CD4-positive, alpha-beta T cell (primary cell): ENCODE measurements around the gene SPTBN1. TPM values are rescaled to one million over a fixed set of nuclear protein-coding genes. Genes with fewer than 3 reads are reported as not detected.

Experiments
- ATAC-seq: fragments of 200-7000 bp; cut with Tn5 transposase; one replicate; pipeline ENCODE4 v1.10.0; 2022; ENCODE audit warnings: mild to moderate bottlenecking; ENCODE audit not compliant: poor library complexity
- CTCF ChIA-PET: fragments of 350-600 bp; sonication (Branson Sonifier 250); formaldehyde crosslinking; loops from one replicate; lab custom pipeline; 2021; ENCODE audit warnings: antibody characterized with exemption, inconsistent platforms; lab: Charles Lee
- POLR2A ChIA-PET: fragments of 350-600 bp; sonication (Branson Sonifier 250); formaldehyde crosslinking; loops from one replicate; lab custom pipeline; 2021; ENCODE audit warnings: antibody characterized with exemption, inconsistent platforms; lab: Charles Lee
- DNase-seq, 14 experiments: peaks; one replicate each; pipeline ENCODE4 v3.0.0-alpha.2; 2013 to 2020; ENCODE audit warnings: mixed read lengths in 2 of 14
- H3K27ac ChIP-seq, 2 donors: one replicate each; pipeline versions ENCODE4 v1.5.1 to v1.7.0; 2013; ENCODE audit warnings: low read length in 2 of 2, low read depth in 1 of 2, mild to moderate bottlenecking in 1 of 2
- H3K27me3 ChIP-seq, 2 experiments: 1 replicate in 1 of 2; 2 replicates in 1 of 2; pipeline versions ENCODE4 v1.6.1 to v1.7.0; 2013; ENCODE audit warnings: low read length in 2 of 2, control low read depth in 1 of 2, mild to moderate bottlenecking in 1 of 2, moderate library complexity in 1 of 2; ENCODE audit not compliant: insufficient read depth in 2 of 2, control insufficient read depth in 1 of 2
- H3K36me3 ChIP-seq: one replicate; pipeline ENCODE4 v1.6.1; 2013; ENCODE audit warnings: low read length, control low read depth; ENCODE audit not compliant: insufficient read depth
- H3K4me1 ChIP-seq: one replicate; pipeline ENCODE4 v1.6.1; 2013; ENCODE audit warnings: low read length, control low read depth; ENCODE audit not compliant: insufficient read depth
- H3K4me3 ChIP-seq: one replicate; pipeline ENCODE4 v1.5.1; 2013; ENCODE audit warnings: mild to moderate bottlenecking, low read length, moderate library complexity
- H3K9me3 ChIP-seq, 2 experiments: 1 replicate in 1 of 2; 2 replicates in 1 of 2; pipeline versions ENCODE4 v1.6.1 to v1.7.0; 2013; ENCODE audit warnings: low read length in 2 of 2, mild to moderate bottlenecking in 2 of 2, control low read depth in 1 of 2, moderate library complexity in 1 of 2; ENCODE audit not compliant: control insufficient read depth in 1 of 2, insufficient read depth in 1 of 2
- H3K27ac Mint-ChIP-seq: one replicate; pipeline ENCODE4 v1.8.0; 2020; ENCODE audit warnings: mixed read lengths
- H3K27me3 Mint-ChIP-seq: one replicate; pipeline ENCODE4 v1.8.0; 2021; ENCODE audit warnings: mixed read lengths
- H3K36me3 Mint-ChIP-seq: one replicate; pipeline ENCODE4 v1.8.0; 2021; ENCODE audit warnings: low read depth, mixed read lengths
- H3K4me1 Mint-ChIP-seq: one replicate; pipeline ENCODE4 v1.8.0; 2021; ENCODE audit warnings: low read depth, mixed read lengths
- H3K4me3 Mint-ChIP-seq: one replicate; pipeline ENCODE4 v1.8.0; 2020; ENCODE audit warnings: mild to moderate bottlenecking, mixed read lengths
- H3K9me3 Mint-ChIP-seq: one replicate; pipeline ENCODE4 v1.8.0; 2020; ENCODE audit warnings: mixed read lengths
- CTCF ChIP-seq: fragments of 200-600 bp; IDR thresholded peaks from one replicate; pipeline ENCODE4 v1.8.0; 2022; ENCODE audit warnings: antibody characterized with exemption, mild to moderate bottlenecking
- intact Hi-C, 2 experiments: fragments of 100-400 bp; cut with DNase I in 1 of 2; cut with micrococcal nuclease in 1 of 2; formaldehyde crosslinking; loops; one replicate each; pipeline versions ENCODE4 v1.15.1 to v1.9.0; 2023 to 2025; cut with DNase I, micrococcal nuclease
- total RNA-seq, 174 experiments: library from RNA in 2 of 174; stranded (reverse) in 2 of 174; gene quantifications; one replicate each; pipeline ENCODE4 v1.2.3 and lab custom pipeline; 2021 to 2026

Gene SPTBN1
- total RNA-seq, 2 experiments from 2014 or later: 156 to 166 TPM

GRCh38 chr2:54494087-54494486 lies 38.0 kb downstream of the SPTBN1 start:
- Mint-ChIP-seq H3K27me3 (peaks cover 12% of the 10 kb centered on the region), H3K27ac (no peak overlapping the region), H3K4me3 (no peak overlapping the region), H3K36me3 (no peaks in the 10 kb centered on the region), H3K4me1 (no peaks in the 10 kb centered on the region), H3K9me3 (no peaks in the 10 kb centered on the region)
- H3K9me3 ChIP-seq: no peaks in the 10 kb centered on the region
- ChIA-PET CTCF (no interaction called here), POLR2A (interaction anchor here (0.6 kb wide), 1 partner anchor 373 kb away, joined by 3 read pairs; no protein-coding TSS in a partner anchor)
- TF ChIP-seq CTCF: no peak
- no peaks in the 10 kb centered on the region for H3K4me1 ChIP-seq
- ATAC-seq (no peak), DNase-seq (no peak)
- intact Hi-C loops: no loop called here
- no peaks in the 10 kb centered on the region for H3K36me3 ChIP-seq
- H3K27me3 ChIP-seq: peaks cover 2 to 8% of the 10 kb centered on the region in 2 experiments
- H3K4me3 ChIP-seq: no peak overlapping the region
- no peak overlapping the region for H3K27ac ChIP-seq

GRCh38 chr2:54496920-54497319 lies 40.8 kb downstream of the SPTBN1 start:
- Mint-ChIP-seq H3K36me3 (no peaks in the 10 kb centered on the region), H3K27me3 (peaks cover 5% of the 10 kb centered on the region), H3K27ac (no peak overlapping the region), H3K4me3 (no peak overlapping the region), H3K9me3 (no peaks in the 10 kb centered on the region), H3K4me1 (no peaks in the 10 kb centered on the region)
- ChIA-PET CTCF (interaction anchor here (0.6 kb wide), 1 partner anchor 18 kb away, joined by 3 read pairs; no protein-coding TSS in a partner anchor), POLR2A (interaction anchor here (0.6 kb wide), 1 partner anchor 230 kb away, joined by 5 read pairs; no protein-coding TSS in a partner anchor)
- Histone ChIP-seq H3K27me3 (peaks cover 2 to 8% of the 10 kb centered on the region in 2 experiments), H3K9me3 (no peaks in the 10 kb centered on the region), H3K36me3 (no peaks in the 10 kb centered on the region), H3K27ac (no peak overlapping the region), H3K4me3 (no peak overlapping the region), H3K4me1 (no peaks in the 10 kb centered on the region)
- TF ChIP-seq CTCF: no peak
- no peak for ATAC-seq
- intact Hi-C loops: no loop called here
- DNase-seq: no peak

- Mint-ChIP-seq H3K4me1 (no peaks in the 10 kb centered on the region), H3K9me3 (no peaks in the 10 kb centered on the region), H3K4me3 (no peak overlapping the region), H3K27ac (no peak overlapping the region), H3K36me3 (no peaks in the 10 kb centered on the region), H3K27me3 (peaks cover 5% of the 10 kb centered on the region)
- intact Hi-C loops: no loop called here
- no peaks in the 10 kb centered on the region for H3K9me3 ChIP-seq
- no peak for TF ChIP-seq CTCF
- no peak for ATAC-seq
- CTCF ChIA-PET: interaction anchor here (0.6 kb wide), 1 partner anchor 16 kb away, joined by 3 read pairs; no protein-coding TSS in a partner anchor
- DNase-seq: peak in 2 of 14 experiments; percentile 5
- H3K4me1 ChIP-seq: no peaks in the 10 kb centered on the region
- H3K27ac ChIP-seq: no peak overlapping the region
- no peaks in the 10 kb centered on the region for H3K36me3 ChIP-seq
- no peak overlapping the region for H3K4me3 ChIP-seq
- POLR2A ChIA-PET: no interaction called here
- H3K27me3 ChIP-seq: peaks cover 2 to 8% of the 10 kb centered on the region in 2 experiments
Observed at GRCh38 chr2:54497763-54498680, 41.9 kb downstream of the SPTBN1 start.
